Measurements from ENCODE around the gene DOCK9. TPM values are rescaled to one million over a fixed set of nuclear protein-coding genes. Genes with fewer than 3 reads are reported as not detected.

Gene DOCK9
- total and polyA plus RNA-seq, 7 donors, result 13.8 to 39.5 (median 19.9) TPM

DNA sequence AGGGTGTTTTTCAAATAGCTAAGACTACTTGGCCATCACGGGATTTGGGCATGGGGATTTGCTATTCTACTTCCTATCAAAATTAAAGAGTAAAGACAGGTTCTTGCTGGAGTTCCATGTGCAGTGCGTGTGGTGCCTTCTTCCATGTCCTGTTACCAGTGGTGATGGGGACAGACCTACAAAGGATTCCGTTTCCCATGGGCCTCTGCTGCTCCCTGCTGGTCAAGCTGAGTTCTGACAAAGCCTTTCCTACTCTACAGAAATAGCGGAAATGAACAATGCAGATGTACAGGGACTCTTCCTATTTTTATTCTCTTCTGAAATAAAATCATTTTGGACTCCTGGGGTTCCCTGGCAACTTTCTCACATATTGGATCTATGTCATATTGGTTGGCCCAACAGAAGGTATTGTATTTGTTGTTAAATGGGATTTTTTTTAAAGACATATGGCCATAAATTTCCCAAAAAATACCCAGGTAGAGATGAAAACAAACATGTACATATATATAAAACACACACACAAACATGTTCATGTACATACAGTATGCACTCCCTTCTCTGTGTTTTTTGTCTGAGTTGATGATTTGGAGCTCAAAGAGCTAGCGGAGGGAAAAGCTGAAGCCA, 134.9 kb downstream of the DOCK9 start:
- 49 to 64% (median 56%) methylated on average over 5 of the region's 5 CpGs for WGBS, 3 donors
- Histone ChIP-seq H3K4me1 (no peaks in the 10 kb centered on the region), H3K27me3 (ENCODE audit: insufficient read depth in 3 of 3, low read length in 2 of 3) (no peaks in the 10 kb centered on the region), H3K27ac (no peak overlapping the region), H3K9me3 (no peaks in the 10 kb centered on the region), H3K36me3 (ENCODE audit: insufficient read depth in 1 of 2, low read depth in 1 of 2) (peaks cover 0 to 8% of the 10 kb centered on the region in 2 donors), H3K4me3 (no peak overlapping the region)
- TF ChIP-seq, protein P1, sequence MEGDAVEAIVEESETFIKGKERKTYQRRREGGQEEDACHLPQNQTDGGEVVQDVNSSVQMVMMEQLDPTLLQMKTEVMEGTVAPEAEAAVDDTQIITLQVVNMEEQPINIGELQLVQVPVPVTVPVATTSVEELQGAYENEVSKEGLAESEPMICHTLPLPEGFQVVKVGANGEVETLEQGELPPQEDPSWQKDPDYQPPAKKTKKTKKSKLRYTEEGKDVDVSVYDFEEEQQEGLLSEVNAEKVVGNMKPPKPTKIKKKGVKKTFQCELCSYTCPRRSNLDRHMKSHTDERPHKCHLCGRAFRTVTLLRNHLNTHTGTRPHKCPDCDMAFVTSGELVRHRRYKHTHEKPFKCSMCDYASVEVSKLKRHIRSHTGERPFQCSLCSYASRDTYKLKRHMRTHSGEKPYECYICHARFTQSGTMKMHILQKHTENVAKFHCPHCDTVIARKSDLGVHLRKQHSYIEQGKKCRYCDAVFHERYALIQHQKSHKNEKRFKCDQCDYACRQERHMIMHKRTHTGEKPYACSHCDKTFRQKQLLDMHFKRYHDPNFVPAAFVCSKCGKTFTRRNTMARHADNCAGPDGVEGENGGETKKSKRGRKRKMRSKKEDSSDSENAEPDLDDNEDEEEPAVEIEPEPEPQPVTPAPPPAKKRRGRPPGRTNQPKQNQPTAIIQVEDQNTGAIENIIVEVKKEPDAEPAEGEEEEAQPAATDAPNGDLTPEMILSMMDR (IDR thresholded peaks at IDR 0.05), result peak; percentile 75
- DNase-seq (peak; percentile 60 to 82), ATAC-seq (peak; percentile 71 to 85 (median 75))
- intact Hi-C loops (cut with DNase I), result loop anchor here in 1 of 2 donors (5.0 to 10.0 kb wide), 3 partner anchors 189 to 991 kb away; no protein-coding TSS in a partner anchor

DNA sequence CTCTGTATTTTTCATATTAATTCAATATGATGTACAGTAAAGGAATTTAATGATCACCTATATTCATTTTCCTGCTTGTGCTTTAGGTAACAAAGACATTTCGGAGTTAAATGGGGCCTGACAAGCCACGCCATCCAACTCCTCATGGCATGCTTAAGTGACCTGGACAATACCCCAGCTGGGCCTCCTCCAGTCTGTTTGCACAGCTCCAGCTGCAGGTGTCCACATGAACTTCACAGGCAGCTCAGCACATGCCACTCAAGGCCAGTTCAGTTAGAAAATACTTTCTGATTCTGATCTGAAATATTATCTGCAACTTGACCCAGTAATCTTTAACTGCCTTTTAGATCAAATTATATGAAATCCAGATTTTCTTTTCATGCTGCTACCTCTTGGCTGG, 135.8 kb downstream of the DOCK9 start:
- WGBS, 3 donors, result 61 to 76% (median 71%) methylated on average over 2 of the region's 2 CpGs
- no peak for ATAC-seq
- Histone ChIP-seq H3K27ac (no peak overlapping the region), H3K36me3 (ENCODE audit: insufficient read depth in 1 of 2, low read depth in 1 of 2) (peaks cover 0 to 8% of the 10 kb centered on the region in 2 donors), H3K4me3 (no peak overlapping the region), H3K9me3 (no peaks in the 10 kb centered on the region), H3K27me3 (ENCODE audit: insufficient read depth in 3 of 3, low read length in 2 of 3) (no peaks in the 10 kb centered on the region), H3K4me1 (no peaks in the 10 kb centered on the region)
- DNase-seq, result no peak
- TF ChIP-seq, protein P1 (IDR thresholded peaks at IDR 0.05), result no peak
- intact Hi-C loops (cut with DNase I), result loop anchor here in 1 of 2 donors (5.0 to 10.0 kb wide), 3 partner anchors 190 to 990 kb away; no protein-coding TSS in a partner anchor

DNA sequence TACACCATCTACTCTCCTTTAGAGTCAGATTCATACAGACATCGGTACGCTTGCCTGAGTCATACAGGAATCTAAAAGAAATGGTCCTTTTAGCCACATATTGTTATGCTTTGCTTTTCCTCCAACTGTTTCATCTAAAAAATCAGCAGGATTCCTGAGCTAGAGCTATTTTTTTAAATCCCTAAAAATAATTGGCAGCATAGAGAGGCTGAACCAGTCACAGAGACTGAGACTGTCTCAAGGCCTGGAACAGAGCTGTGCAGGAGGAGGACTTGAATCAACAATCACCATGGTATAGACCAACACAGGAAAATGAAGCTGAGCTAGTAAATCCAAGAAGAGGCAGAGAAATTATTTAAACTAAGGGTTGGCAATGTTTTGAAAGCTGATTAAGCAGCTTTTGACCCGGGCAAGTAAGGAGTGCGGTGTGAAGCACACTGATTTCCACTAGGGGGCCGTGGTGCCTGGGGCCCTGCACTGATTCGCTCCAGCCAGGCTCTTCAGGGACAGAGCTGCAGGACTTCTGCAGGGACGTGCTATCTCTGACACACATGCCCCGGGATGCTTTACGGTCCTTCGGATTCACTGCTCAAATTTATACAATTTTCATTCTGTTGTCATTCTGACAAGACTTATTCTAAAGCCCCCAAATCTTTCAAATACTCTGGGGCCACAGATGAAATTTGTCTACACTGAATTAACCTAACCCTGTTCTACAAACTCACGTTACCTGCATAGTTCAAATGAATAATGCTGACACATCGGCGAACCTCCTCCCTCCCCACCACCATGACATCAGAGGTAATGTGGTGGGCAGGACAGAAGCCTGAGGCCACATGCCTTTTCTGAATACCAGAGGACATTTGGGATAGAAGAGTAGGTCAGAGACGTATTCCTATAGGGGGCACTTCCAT, 137.8 kb downstream of the DOCK9 start:
- H3K27me3 ChIP-seq (ENCODE audit: insufficient read depth in 3 of 3, low read length in 2 of 3), result no peaks in the 10 kb centered on the region
- H3K36me3 ChIP-seq (ENCODE audit: insufficient read depth in 1 of 2, low read depth in 1 of 2), result peaks cover 0 to 9% of the 10 kb centered on the region in 2 donors
- 38 to 42% (median 41%) methylated on average over 14 of the region's 14 CpGs for WGBS, 3 donors
- H3K9me3 ChIP-seq, result no peaks in the 10 kb centered on the region
- H3K4me3 ChIP-seq, result no peak overlapping the region
- H3K4me1 ChIP-seq, result no peaks in the 10 kb centered on the region
- TF ChIP-seq, protein P1 (IDR thresholded peaks at IDR 0.05), result peak; percentile 75
- peak; percentile 44 to 75 for DNase-seq
- no peak overlapping the region for H3K27ac ChIP-seq
- ATAC-seq, result peak; percentile 76 to 95 (median 90)
- intact Hi-C loops (cut with DNase I), result loop anchor here (5.0 to 10.0 kb wide), 4 partner anchors 192 to 988 kb away; no protein-coding TSS in a partner anchor

DNA sequence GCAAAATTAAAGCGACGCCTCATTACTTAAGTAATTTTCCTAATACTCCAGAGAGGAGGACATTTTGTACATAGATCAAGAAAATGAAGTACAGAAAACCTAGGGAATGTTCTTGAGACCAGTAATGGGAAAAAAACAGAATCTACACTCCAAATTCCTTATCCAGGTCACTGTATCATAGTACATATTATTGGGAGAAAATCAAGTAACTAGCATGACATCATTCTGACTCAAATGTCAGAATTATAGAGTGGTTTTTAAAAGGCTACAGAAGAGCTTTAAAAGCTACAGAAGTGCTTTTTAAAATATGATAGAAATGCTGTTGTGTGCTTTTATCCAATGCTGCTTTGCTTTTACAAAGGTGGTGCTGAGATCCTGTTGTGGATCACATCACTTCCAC, 139.1 kb downstream of the DOCK9 start:
- WGBS, 3 donors, result 95 to 99% (median 96%) methylated on average over 2 of the region's 2 CpGs
- H3K9me3 ChIP-seq, result no peaks in the 10 kb centered on the region
- no peaks in the 10 kb centered on the region for H3K4me1 ChIP-seq
- DNase-seq (no peak), ATAC-seq (no peak)
- H3K36me3 ChIP-seq (ENCODE audit: insufficient read depth in 1 of 2, low read depth in 1 of 2), result peaks cover 0 to 9% of the 10 kb centered on the region in 2 donors
- H3K4me3 ChIP-seq, result no peak overlapping the region
- intact Hi-C loops (cut with DNase I), result loop anchor here in 1 of 2 donors (10.0 kb wide), 1 partner anchor 196 kb away; no protein-coding TSS in a partner anchor
- H3K27ac ChIP-seq, result no peak overlapping the region
- TF ChIP-seq, protein P1 (IDR thresholded peaks at IDR 0.05), result no peak
- H3K27me3 ChIP-seq (ENCODE audit: insufficient read depth in 3 of 3, low read length in 2 of 3), result no peaks in the 10 kb centered on the region
